HCT116 (cell line): Measurements from ENCODE around the gene ACP7. TPM values are rescaled to one million over a fixed set of nuclear protein-coding genes. Genes with fewer than 3 reads are reported as not detected.
A peak's percentile ranks its signal among the peaks of the same experiment; 100 is the strongest.

Source experiments
- ATAC-seq: fragments of 200-7000 bp; cut with Tn5 transposase; 2 replicates; pipeline ENCODE4 v1.9.1; 2020; ENCODE audit warnings: mild to moderate bottlenecking, moderate library complexity
- BruUV-seq: library from RNA; stranded (reverse); fragments of 400-500 nt; replicated peaks from 2 replicates; lab custom pipeline; 2021; lab: Mats Ljungman, UMichigan
- CTCF ChIA-PET: fragments of 300-600 bp; sonication (Branson Sonifier 250); formaldehyde crosslinking; loops from one replicate; lab custom pipeline; 2021; ENCODE audit warnings: antibody characterized with exemption; lab: Charles Lee
- POLR2A ChIA-PET: fragments of 300-600, 350-600 bp; sonication (Branson Sonifier 250); formaldehyde crosslinking; loops from one replicate; lab custom pipeline; 2021; ENCODE audit warnings: antibody characterized with exemption; lab: Charles Lee
- RAD21 ChIA-PET, 2 experiments: fragments of 300-600 bp; sonication (Branson Sonifier 250); formaldehyde crosslinking; loops; one replicate each; lab custom pipeline; 2023; ENCODE audit warnings: low total read pairs in 2 of 2; ENCODE audit not compliant: uncharacterized antibody in 2 of 2, unreplicated experiment in 2 of 2, low non-redundant PET in 1 of 2; lab: Charles Lee
- DNase-seq: peaks from one replicate; pipeline ENCODE4 v3.0.0-alpha.2; 2010; ENCODE audit warnings: low read depth, low spot score
- H2AFZ ChIP-seq: fragments of 200-600 bp; shearing (Covaris generic), sonication (generic); 2 replicates; pipeline ENCODE4 v1.6.1; 2017; ENCODE audit warnings: low read depth, mixed run types, mixed read lengths, antibody characterized with exemption, low read length; ENCODE audit not compliant: poor library complexity, severe bottlenecking
- H3K27ac ChIP-seq: 2 replicates; pipeline ENCODE4 v1.5.1; 2012; ENCODE audit warnings: low read depth, low read length
- H3K27me3 ChIP-seq: fragments of 200-600 bp; sonication (generic); 2 replicates; pipeline ENCODE4 v1.6.1; 2016; ENCODE audit warnings: mixed run types, low read length, mixed read lengths; ENCODE audit not compliant: insufficient read depth
- H3K36me3 ChIP-seq, 2 experiments: fragments of 200-500 bp in 1 of 2; fragments of 200-600 bp in 1 of 2; sonication (Bioruptor generic) in 1 of 2; sonication (generic) in 1 of 2; 2 replicates each; pipeline versions ENCODE4 v1.5.1 to v1.6.1; 2014 to 2016; ENCODE audit warnings: low read length in 2 of 2, inconsistent platforms in 1 of 2, mixed read lengths in 1 of 2, mixed run types in 1 of 2; ENCODE audit not compliant: insufficient read depth in 2 of 2, control insufficient read depth in 1 of 2
- H3K4me1 ChIP-seq, 2 experiments: fragments of 200-600 bp in 1 of 2; sonication (generic) in 1 of 2; 2 replicates each; pipeline versions ENCODE4 v1.5.1 to v1.6.1; 2012 to 2017; ENCODE audit warnings: low read length in 2 of 2, inconsistent platforms in 1 of 2, mild to moderate bottlenecking in 1 of 2, mixed read lengths in 1 of 2, mixed run types in 1 of 2, moderate library complexity in 1 of 2; ENCODE audit not compliant: insufficient read depth in 2 of 2, control insufficient read depth in 1 of 2
- H3K4me2 ChIP-seq: fragments of 200-600 bp; sonication (generic); 2 replicates; pipeline ENCODE4 v1.6.1; 2017; ENCODE audit warnings: mixed run types, low read length, mixed read lengths
- H3K4me3 ChIP-seq, 2 experiments: fragments of 200-600 bp in 1 of 2; sonication (generic) in 1 of 2; replicated peaks in 1 of 2; 2 replicates each; pipeline ENCODE4 v1.5.1; 2011 to 2016; ENCODE audit warnings: low read length in 2 of 2, control low read depth in 1 of 2, low read depth in 1 of 2, mild to moderate bottlenecking in 1 of 2, mixed read lengths in 1 of 2, mixed run types in 1 of 2
- H3K79me2 ChIP-seq: fragments of 200-600 bp; sonication (generic); 2 replicates; pipeline ENCODE4 v1.6.1; 2017; ENCODE audit warnings: mild to moderate bottlenecking, mixed run types, low read length, moderate library complexity, mixed read lengths; ENCODE audit not compliant: insufficient read depth
- H3K9ac ChIP-seq: fragments of 200-600 bp; sonication (generic); 2 replicates; pipeline ENCODE4 v1.6.1; 2016; ENCODE audit warnings: low read length, mixed read lengths
- H3K9me2 ChIP-seq: fragments of 200-600 bp; sonication (generic), shearing (Covaris generic); 2 replicates; pipeline ENCODE4 v1.6.1; 2017; ENCODE audit warnings: mixed run types, mild to moderate bottlenecking, moderate library complexity; ENCODE audit not compliant: insufficient read depth
- H3K9me3 ChIP-seq, 2 experiments: fragments of 200-500 bp in 1 of 2; fragments of 200-600 bp in 1 of 2; sonication (Bioruptor generic) in 1 of 2; sonication (generic) in 1 of 2; 2 replicates each; pipeline ENCODE4 v1.6.1; 2014 to 2017; ENCODE audit warnings: low read length in 2 of 2, mixed read lengths in 2 of 2, inconsistent platforms in 1 of 2, low read depth in 1 of 2, mild to moderate bottlenecking in 1 of 2, mixed run types in 1 of 2, moderate library complexity in 1 of 2; ENCODE audit not compliant: control insufficient read depth in 1 of 2, insufficient read depth in 1 of 2
- H4K20me1 ChIP-seq: fragments of 200-600 bp; sonication (generic), shearing (Covaris generic); 2 replicates; pipeline ENCODE4 v1.6.1; 2017; ENCODE audit warnings: mixed run types, mild to moderate bottlenecking, moderate library complexity; ENCODE audit not compliant: insufficient read depth
- ATF3 ChIP-seq: IDR thresholded peaks from 2 replicates; pipeline ENCODE4 v1.6.1; 2012
- CTCF ChIP-seq, 3 experiments: fragments of 200-600 bp in 1 of 3; sonication (generic) in 1 of 3; IDR thresholded peaks in 2 of 3; conservative IDR thresholded peaks in 1 of 3; 2 replicates each; pipeline ENCODE4 v1.5.1; 2012 to 2017; ENCODE audit warnings: low read depth in 2 of 3, low read length in 2 of 3, antibody characterized with exemption in 1 of 3, borderline replicate concordance in 1 of 3, control low read depth in 1 of 3, mild to moderate bottlenecking in 1 of 3, mixed read lengths in 1 of 3, mixed run types in 1 of 3, moderate library complexity in 1 of 3; ENCODE audit not compliant: insufficient read depth in 1 of 3
- ELF1 ChIP-seq: IDR thresholded peaks from 2 replicates; pipeline ENCODE4 v1.6.1; 2012; ENCODE audit warnings: low read depth, borderline replicate concordance
- EZH2 ChIP-seq: fragments of 200-600 bp; sonication (generic); IDR thresholded peaks from 2 replicates; pipeline ENCODE4 v1.6.1; 2017; ENCODE audit warnings: antibody characterized with exemption, mixed run types
- EZH2phosphoT487 ChIP-seq: fragments of 200-600 bp; IDR thresholded peaks from 2 replicates; pipeline ENCODE4 v1.6.1; 2018; ENCODE audit warnings: antibody characterized with exemption, borderline replicate concordance
- FOSL1 ChIP-seq: IDR thresholded peaks from 2 replicates; pipeline ENCODE4 v1.6.1; 2012; ENCODE audit warnings: low read depth
- JUND ChIP-seq: IDR thresholded peaks from 2 replicates; pipeline ENCODE4 v1.6.1; 2012
- POLR2A ChIP-seq: IDR thresholded peaks from 2 replicates; pipeline ENCODE4 v1.7.0; 2011; ENCODE audit warnings: borderline replicate concordance; ENCODE audit not compliant: insufficient read depth, insufficient read length; ENCODE audit errors: extremely low read depth
- RAD21 ChIP-seq: IDR thresholded peaks from 2 replicates; pipeline ENCODE4 v1.6.1; 2012; ENCODE audit warnings: low read depth, mild to moderate bottlenecking
- SIN3A ChIP-seq: IDR thresholded peaks from 2 replicates; pipeline ENCODE4 v1.6.1; 2012; ENCODE audit warnings: low read depth
- SRF ChIP-seq: IDR thresholded peaks from 2 replicates; pipeline ENCODE4 v1.6.1; 2012; ENCODE audit warnings: low read depth
- ZBTB33 ChIP-seq: IDR thresholded peaks from 2 replicates; pipeline ENCODE4 v1.6.1; 2011; ENCODE audit warnings: mild to moderate bottlenecking, low read length, moderate library complexity; ENCODE audit not compliant: insufficient replicate concordance; ENCODE audit errors: extremely low read depth
- ZFX ChIP-seq: fragments of 450-650 bp; IDR thresholded peaks from 2 replicates; pipeline ENCODE4 v1.6.1; 2017
- ZNF274 ChIP-seq: fragments of 200-500 bp; sonication (Bioruptor generic); IDR thresholded peaks from 2 replicates; pipeline ENCODE4 v1.6.1; 2014; ENCODE audit warnings: mild to moderate bottlenecking, low read depth, low read length, inconsistent platforms
- intact Hi-C: fragments of 100-400 bp; cut with micrococcal nuclease; formaldehyde crosslinking; loops from 2 replicates; pipeline ENCODE4 v1.10.0; 2022
- total RNA-seq: library from RNA; stranded (reverse); gene quantifications from one replicate; pipeline ENCODE4 v1.2.1, GENCODE V29; 2021; ENCODE audit not compliant: unreplicated experiment

Gene ACP7
- total RNA-seq, 1 experiment from 2014 or later: 4.7 TPM

- ChIA-PET RAD21 (no interaction called here), CTCF (interaction anchor here (0.6 to 1.4 kb wide), 2 partner anchors 23 to 33 kb away, joined by 3 to 5 read pairs; no protein-coding TSS in a partner anchor), POLR2A (interaction anchor here (0.5 kb wide), 1 partner anchor 35 kb away, joined by 3 read pairs; no protein-coding TSS in a partner anchor)
- Histone ChIP-seq H3K9ac (no peak overlapping the region), H3K9me3 (no peaks in the 10 kb centered on the region), H4K20me1 (no peaks in the 10 kb centered on the region), H3K27ac (peak overlapping the region; percentile 75), H3K4me2 (peak overlapping the region; percentile 68), H2AFZ (no peak overlapping the region), H3K9me2 (no peaks in the 10 kb centered on the region), H3K36me3 (no peaks in the 10 kb centered on the region), H3K79me2 (peaks cover 95% of the 10 kb centered on the region), H3K27me3 (no peaks in the 10 kb centered on the region), H3K4me3 (no peak overlapping the region), H3K4me1 (peaks cover 37 to 50% of the 10 kb centered on the region in 2 experiments)
- BruUV-seq: no TSS peak
- DNase-seq (no peak), ATAC-seq (no peak)
- intact Hi-C loops: no loop called here
- no peak for TF ChIP-seq SRF
- TF ChIP-seq JUND: no peak
- TF ChIP-seq ZNF274: no peak
- TF ChIP-seq POLR2A: no peak
Measured at GRCh38 chr19:39155741-39156140, 71.6 kb downstream of the ACP7 start.

GRCh38 chr19:39156326-39157230 lies 72.4 kb downstream of the ACP7 start:
- ChIA-PET RAD21 (no interaction called here), CTCF (interaction anchor here (0.6 kb wide), 1 partner anchor 34 kb away, joined by 3 read pairs; no protein-coding TSS in a partner anchor), POLR2A (interaction anchor here (0.5 kb wide), 1 partner anchor 35 kb away, joined by 3 read pairs; no protein-coding TSS in a partner anchor)
- DNase-seq (no peak), ATAC-seq (no peak)
- Histone ChIP-seq H3K9me2 (no peaks in the 10 kb centered on the region), H3K9me3 (no peaks in the 10 kb centered on the region), H3K27me3 (no peaks in the 10 kb centered on the region), H3K36me3 (no peaks in the 10 kb centered on the region), H3K4me1 (peaks cover 37 to 50% of the 10 kb centered on the region in 2 experiments), H3K4me2 (peak overlapping the region; percentile 52), H3K9ac (no peak overlapping the region), H3K4me3 (no peak overlapping the region), H3K79me2 (peaks cover 95% of the 10 kb centered on the region), H4K20me1 (no peaks in the 10 kb centered on the region), H3K27ac (peak overlapping the region; percentile 75; the same call in 1 of the 2 replicates), H2AFZ (no peak overlapping the region)
- intact Hi-C loops: no loop called here
- no TSS peak for BruUV-seq
- TF ChIP-seq ZNF274: no peak
- TF ChIP-seq RAD21: no peak
- no peak for TF ChIP-seq ATF3
- no peak for TF ChIP-seq ZBTB33
- no peak for TF ChIP-seq FOSL1
- no peak for TF ChIP-seq SIN3A
- TF ChIP-seq EZH2phosphoT487: no peak
- no peak for TF ChIP-seq ELF1
- TF ChIP-seq ZFX: no peak
- no peak for TF ChIP-seq CTCF (IDR thresholded peaks at IDR 0.05 in 2 of 3, conservative IDR thresholded peaks at IDR 0.05 in 1 of 3; ENCODE audit: borderline replicate concordance in 1 of 3, insufficient read depth in 1 of 3, low read depth in 2 of 3, low read length in 2 of 3)
- TF ChIP-seq EZH2: no peak
